CD8-positive, alpha-beta memory T cell (primary cell): ENCODE measurements around the gene ADCYAP1. TPM values are rescaled to one million over a fixed set of nuclear protein-coding genes. Genes with fewer than 3 reads are reported as not detected.
"Not testable (repeated sequence)": the region's sequence is repeated elsewhere in the genome, so short reads cannot be mapped to it uniquely, and the experiment has no call there.

ENCODE experiments used
- CTCF ChIA-PET: fragments of 350-600 bp; sonication (Branson Sonifier 250); formaldehyde crosslinking; loops from one replicate; lab custom pipeline; 2021; ENCODE audit warnings: antibody characterized with exemption; lab: Charles Lee
- POLR2A ChIA-PET: fragments of 350-600 bp; sonication (Branson Sonifier 250); formaldehyde crosslinking; loops from one replicate; lab custom pipeline; 2021; ENCODE audit warnings: antibody characterized with exemption; lab: Charles Lee
- DNase-seq, 5 donors: peaks; one replicate each; pipeline versions ENCODE4 v3.0.0 to v3.0.0-alpha.2; 2020 to 2022; ENCODE audit warnings: mixed read lengths in 1 of 5
- H3K27ac ChIP-seq: one replicate; pipeline ENCODE4 v1.7.0; 2013; ENCODE audit warnings: low read depth, mild to moderate bottlenecking, low read length, moderate library complexity
- H3K27me3 ChIP-seq: 2 replicates; pipeline ENCODE4 v1.7.0; 2013; ENCODE audit warnings: low read length, mild to moderate bottlenecking; ENCODE audit not compliant: insufficient read depth, poor library complexity, severe bottlenecking
- H3K36me3 ChIP-seq: 2 replicates; pipeline ENCODE4 v1.7.0; 2013; ENCODE audit warnings: mild to moderate bottlenecking, low read length, moderate library complexity; ENCODE audit not compliant: insufficient read depth
- H3K4me1 ChIP-seq: 2 replicates; pipeline ENCODE4 v1.7.0; 2013; ENCODE audit warnings: mild to moderate bottlenecking, low read length, moderate library complexity; ENCODE audit not compliant: insufficient read depth
- H3K4me3 ChIP-seq: 2 replicates; pipeline ENCODE4 v1.7.0; 2013; ENCODE audit warnings: mild to moderate bottlenecking, low read length
- H3K9me3 ChIP-seq: 2 replicates; pipeline ENCODE4 v1.7.0; 2013; ENCODE audit warnings: mild to moderate bottlenecking, low read length
- H3K27ac Mint-ChIP-seq, 8 donors: one replicate each; pipeline ENCODE4 v1.8.0; 2020 to 2021; ENCODE audit warnings: mixed read lengths in 8 of 8, mild to moderate bottlenecking in 6 of 8, inconsistent platforms in 3 of 8, moderate library complexity in 3 of 8
- H3K27me3 Mint-ChIP-seq, 2 donors: one replicate each; pipeline ENCODE4 v1.8.0; 2020 to 2021; ENCODE audit warnings: mixed read lengths in 2 of 2, mild to moderate bottlenecking in 1 of 2, moderate library complexity in 1 of 2
- H3K36me3 Mint-ChIP-seq, 3 donors: one replicate each; pipeline ENCODE4 v1.8.0; 2020 to 2021; ENCODE audit warnings: mixed read lengths in 3 of 3, inconsistent platforms in 1 of 3, mild to moderate bottlenecking in 1 of 3
- H3K4me1 Mint-ChIP-seq, 3 donors: one replicate each; pipeline ENCODE4 v1.8.0; 2020 to 2021; ENCODE audit warnings: mixed read lengths in 3 of 3, inconsistent platforms in 1 of 3, mild to moderate bottlenecking in 1 of 3
- H3K4me3 Mint-ChIP-seq, 7 donors: one replicate each; pipeline ENCODE4 v1.8.0; 2020 to 2021; ENCODE audit warnings: mixed read lengths in 7 of 7, mild to moderate bottlenecking in 6 of 7, moderate library complexity in 4 of 7, inconsistent platforms in 2 of 7
- H3K9me3 Mint-ChIP-seq, 5 donors: one replicate each; pipeline ENCODE4 v1.8.0; 2020 to 2022; ENCODE audit warnings: mixed read lengths in 5 of 5, mild to moderate bottlenecking in 3 of 5, moderate library complexity in 2 of 5, inconsistent platforms in 1 of 5
- polyA plus RNA-seq: library from polyadenylated mRNA; unstranded; fragments of 300-500 nt; fragmentation: Illumina TruSeq; gene quantifications from one replicate; pipeline ENCODE4 v1.2.3, GENCODE V29; 2021
- total RNA-seq, 2 experiments: library from RNA; stranded (reverse); gene quantifications; one replicate each; pipeline ENCODE4 v1.2.3, GENCODE V29; 2021

ADCYAP1 gene
- total RNA-seq = not detected
- polyA plus RNA-seq = not detected

GRCh38 chr18:904218-905090, at the start of gene ADCYAP1:
ADCYAP1 (plus strand) TSS chr18:904871; CDS start chr18:905387, 516 bp downstream.
- ChIA-PET POLR2A (no interaction called here), CTCF (interaction anchor here (1.5 kb wide), 1 partner anchor 9 kb away, joined by 3 read pairs; no protein-coding TSS in a partner anchor)
- DNase-seq = no peak
- H3K27ac Mint-ChIP-seq = no peak within 1 kb of the TSS
- Histone ChIP-seq H3K36me3 (no peaks in the 10 kb centered on the region), H3K4me3 (no peak within 1 kb of the TSS), H3K9me3 (no peaks in the 10 kb centered on the region), H3K27me3 (peaks cover 46% of the 10 kb centered on the region), H3K27ac (no peak within 1 kb of the TSS), H3K4me1 (peaks cover 7% of the 10 kb centered on the region)
- H3K9me3 Mint-ChIP-seq = peaks cover 3 to 14% (median 5%) of the 10 kb centered on the region in 5 donors
- peaks cover 13 to 34% (median 15%) of the 10 kb centered on the region in 3 donors for H3K4me1 Mint-ChIP-seq
- H3K36me3 Mint-ChIP-seq = no peaks in the 10 kb centered on the region
- H3K27me3 Mint-ChIP-seq = peaks cover 69 to 75% of the 10 kb centered on the region in 2 donors
- peak within 1 kb of the TSS in 5 of 7 donors; percentile 38 to 74 (median 60) for H3K4me3 Mint-ChIP-seq

- Histone ChIP-seq H3K27ac (no peak overlapping the region), H3K4me1 (no peaks in the 10 kb centered on the region), H3K4me3 (no peak overlapping the region), H3K27me3 (no peaks in the 10 kb centered on the region), H3K9me3 (no peaks in the 10 kb centered on the region), H3K36me3 (no peaks in the 10 kb centered on the region)
- H3K4me1 Mint-ChIP-seq = no peaks in the 10 kb centered on the region
- no peak for DNase-seq
- no peaks in the 10 kb centered on the region for H3K9me3 Mint-ChIP-seq
- H3K36me3 Mint-ChIP-seq = no peaks in the 10 kb centered on the region
- ChIA-PET CTCF (no interaction called here), POLR2A (no interaction called here)
- H3K27me3 Mint-ChIP-seq = peaks cover 10 to 39% of the 10 kb centered on the region in 2 donors
- no peak overlapping the region for H3K4me3 Mint-ChIP-seq
- H3K27ac Mint-ChIP-seq = no peak overlapping the region
These were observed 46.7 kb upstream of the ADCYAP1 start for GRCh38 chr18:857986-858385.

- ChIA-PET POLR2A (no interaction called here), CTCF (interaction anchor here (0.8 to 1.3 kb wide), 5 partner anchors 13 to 99 kb away, joined by 3 to 6 read pairs (median 4); no protein-coding TSS in a partner anchor)
- no peak overlapping the region for H3K4me3 Mint-ChIP-seq
- H3K27me3 ChIP-seq = peaks cover 4% of the 10 kb centered on the region
- no peaks in the 10 kb centered on the region for H3K9me3 Mint-ChIP-seq
- no peaks in the 10 kb centered on the region for H3K9me3 ChIP-seq
- no peak overlapping the region for H3K4me3 ChIP-seq
- peak; percentile 39 to 68 (median 41) for DNase-seq
- H3K27ac ChIP-seq = no peak overlapping the region
- H3K36me3 ChIP-seq = no peaks in the 10 kb centered on the region
- H3K27me3 Mint-ChIP-seq = peaks cover 15 to 41% of the 10 kb centered on the region in 2 donors
- H3K27ac Mint-ChIP-seq = peak overlapping the region in 1 of 8 donors; percentile 58
- H3K4me1 Mint-ChIP-seq = peaks cover 5 to 7% (median 6%) of the 10 kb centered on the region in 3 donors
- H3K4me1 ChIP-seq = no peaks in the 10 kb centered on the region
- H3K36me3 Mint-ChIP-seq = no peaks in the 10 kb centered on the region
These were observed 39.8 kb upstream of the ADCYAP1 start for GRCh38 chr18:864872-865273.

GRCh38 chr18:867257-867656, 37.4 kb upstream of the ADCYAP1 start:
- Mint-ChIP-seq H3K27me3 (peaks cover 21 to 26% of the 10 kb centered on the region in 2 donors), H3K4me3 (no peak overlapping the region), H3K4me1 (peaks cover 5 to 7% (median 6%) of the 10 kb centered on the region in 3 donors), H3K36me3 (no peaks in the 10 kb centered on the region), H3K9me3 (no peaks in the 10 kb centered on the region), H3K27ac (no peak overlapping the region)
- H3K27me3 ChIP-seq = peaks cover 4% of the 10 kb centered on the region
- no peak overlapping the region for H3K27ac ChIP-seq
- no peaks in the 10 kb centered on the region for H3K36me3 ChIP-seq
- ChIA-PET CTCF (no interaction called here), POLR2A (no interaction called here)
- DNase-seq = no peak
- H3K4me3 ChIP-seq = no peak overlapping the region
- no peaks in the 10 kb centered on the region for H3K4me1 ChIP-seq
- no peaks in the 10 kb centered on the region for H3K9me3 ChIP-seq

- POLR2A ChIA-PET, H3K36me3 ChIP-seq, H3K9me3 ChIP-seq, H3K4me3 ChIP-seq, DNase-seq, H3K27ac ChIP-seq, H3K9me3 Mint-ChIP-seq, H3K36me3 Mint-ChIP-seq, H3K4me1 ChIP-seq, H3K27me3 ChIP-seq: not testable (repeated sequence)
- Mint-ChIP-seq H3K27ac (peak overlapping the region in 7 of 8 donors; percentile 7 to 94 (median 85)), H3K4me3 (peak overlapping the region; percentile 43 to 91 (median 81)), H3K27me3 (peaks cover 5 to 11% of the 10 kb centered on the region in 2 donors), H3K4me1 (peaks cover 14 to 23% (median 19%) of the 10 kb centered on the region in 3 donors)
- CTCF ChIA-PET = interaction anchor here (1.2 kb wide), 1 partner anchor 249 kb away, joined by 3 read pairs; no protein-coding TSS in a partner anchor
These were observed 31.2 kb upstream of the ADCYAP1 start for GRCh38 chr18:873426-873825.

DNA sequence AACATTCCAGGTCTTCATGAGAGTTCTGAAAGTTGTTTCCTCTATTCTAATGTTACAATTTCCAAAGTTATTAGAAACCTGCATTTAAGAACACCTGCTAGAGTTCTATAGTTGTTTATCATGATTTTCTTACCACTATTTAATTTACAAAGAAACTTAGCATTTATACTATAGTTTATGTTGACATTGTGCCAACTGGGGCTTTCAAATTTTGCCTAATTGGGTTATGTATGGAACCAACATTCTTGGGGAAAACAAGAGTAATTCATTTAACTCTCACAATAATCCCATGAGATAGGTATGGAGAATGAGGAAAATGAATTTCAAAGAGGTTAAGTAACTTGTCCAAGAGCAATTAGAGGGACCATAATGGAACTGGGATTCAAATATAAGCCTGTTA, 28.8 kb upstream of the ADCYAP1 start:
- CTCF ChIA-PET = no interaction called here
- no peak for DNase-seq
- no peaks in the 10 kb centered on the region for H3K9me3 ChIP-seq
- Mint-ChIP-seq H3K4me1 (peaks cover 14 to 23% (median 19%) of the 10 kb centered on the region in 3 donors), H3K36me3 (peaks cover 0 to 1% (median 0%) of the 10 kb centered on the region in 3 donors), H3K4me3 (no peak overlapping the region), H3K27ac (no peak overlapping the region), H3K9me3 (peaks cover 0 to 2% (median 0%) of the 10 kb centered on the region in 5 donors), H3K27me3 (peaks cover 0 to 3% of the 10 kb centered on the region in 2 donors)
- no peaks in the 10 kb centered on the region for H3K4me1 ChIP-seq
- POLR2A ChIA-PET = no interaction called here
- H3K4me3 ChIP-seq = no peak overlapping the region
- no peaks in the 10 kb centered on the region for H3K27me3 ChIP-seq
- H3K27ac ChIP-seq = no peak overlapping the region
- H3K36me3 ChIP-seq = no peaks in the 10 kb centered on the region

DNA sequence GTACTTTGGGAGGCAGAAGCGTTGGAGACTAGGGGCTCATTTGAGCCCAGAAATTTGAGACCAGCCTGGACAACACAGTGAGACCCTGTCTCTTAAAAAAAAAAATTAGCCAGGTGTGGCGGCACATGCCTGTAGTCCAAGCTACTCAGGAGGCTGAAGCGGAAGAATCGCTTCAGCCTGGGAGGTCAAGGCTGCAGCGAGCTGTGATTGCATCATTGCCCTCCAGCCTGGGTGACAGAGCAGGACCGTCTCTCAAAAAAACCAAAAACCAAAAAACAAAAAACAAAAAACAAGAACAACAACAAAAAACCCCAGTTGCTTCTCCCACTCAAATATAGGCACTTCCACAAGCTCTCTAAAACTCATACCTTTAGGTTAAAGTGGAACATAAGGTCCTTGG, 27.4 kb upstream of the ADCYAP1 start:
- no peak overlapping the region for H3K27ac ChIP-seq
- no peaks in the 10 kb centered on the region for H3K4me1 ChIP-seq
- ChIA-PET POLR2A (no interaction called here), CTCF (interaction anchor here (0.9 to 1.2 kb wide), 2 partner anchors 12 to 14 kb away, joined by 3 read pairs; no protein-coding TSS in a partner anchor)
- Mint-ChIP-seq H3K36me3 (peaks cover 0 to 1% (median 0%) of the 10 kb centered on the region in 3 donors), H3K27ac (no peak overlapping the region), H3K9me3 (peaks cover 0 to 2% (median 0%) of the 10 kb centered on the region in 5 donors), H3K27me3 (peaks cover 0 to 1% of the 10 kb centered on the region in 2 donors), H3K4me3 (no peak overlapping the region), H3K4me1 (peaks cover 14 to 23% (median 19%) of the 10 kb centered on the region in 3 donors)
- no peaks in the 10 kb centered on the region for H3K27me3 ChIP-seq
- no peaks in the 10 kb centered on the region for H3K9me3 ChIP-seq
- no peaks in the 10 kb centered on the region for H3K36me3 ChIP-seq
- H3K4me3 ChIP-seq = no peak overlapping the region
- no peak for DNase-seq

DNA sequence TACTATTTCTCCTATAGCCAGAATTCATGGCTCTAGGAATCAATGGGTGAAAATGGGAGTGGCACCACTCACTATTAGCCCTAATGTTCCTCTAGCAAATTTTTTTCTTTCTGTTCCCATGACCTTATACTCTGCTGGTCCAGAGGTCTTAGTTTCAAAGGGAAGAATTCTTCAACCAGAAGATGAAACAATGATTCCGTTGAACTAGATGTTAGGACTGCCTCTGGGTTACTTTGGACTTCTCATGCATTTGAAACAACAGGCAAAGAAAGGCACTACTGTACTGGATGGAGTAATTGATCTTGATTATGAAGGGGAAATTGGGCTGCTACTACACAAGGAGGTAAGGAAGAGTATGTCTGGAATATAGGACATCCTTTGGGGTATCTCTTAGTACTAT, 18.6 kb upstream of the ADCYAP1 start:
- Histone ChIP-seq H3K9me3 (no peaks in the 10 kb centered on the region), H3K27me3 (no peaks in the 10 kb centered on the region), H3K27ac (no peak overlapping the region), H3K36me3 (no peaks in the 10 kb centered on the region), H3K4me3 (no peak overlapping the region), H3K4me1 (no peaks in the 10 kb centered on the region)
- CTCF ChIA-PET = no interaction called here
- POLR2A ChIA-PET = no interaction called here
- H3K9me3 Mint-ChIP-seq = no peaks in the 10 kb centered on the region
- no peaks in the 10 kb centered on the region for H3K4me1 Mint-ChIP-seq
- H3K27me3 Mint-ChIP-seq = peaks cover 9 to 23% of the 10 kb centered on the region in 2 donors
- H3K27ac Mint-ChIP-seq = no peak overlapping the region
- H3K4me3 Mint-ChIP-seq = no peak overlapping the region
- no peak for DNase-seq
- H3K36me3 Mint-ChIP-seq = peaks cover 0 to 1% (median 0%) of the 10 kb centered on the region in 3 donors
